GM18508 (cell line): ENCODE measurements around the gene CXCL12.

Experiments used
- ATAC-seq: cut with Tn5 transposase; IDR thresholded peaks from one replicate; pipeline ENCODE4 v1.9.1; 2021; ENCODE audit warnings: moderate number of reproducible peaks; ENCODE audit not compliant: insufficient read depth, unreplicated experiment

Gene CXCL12

DNA sequence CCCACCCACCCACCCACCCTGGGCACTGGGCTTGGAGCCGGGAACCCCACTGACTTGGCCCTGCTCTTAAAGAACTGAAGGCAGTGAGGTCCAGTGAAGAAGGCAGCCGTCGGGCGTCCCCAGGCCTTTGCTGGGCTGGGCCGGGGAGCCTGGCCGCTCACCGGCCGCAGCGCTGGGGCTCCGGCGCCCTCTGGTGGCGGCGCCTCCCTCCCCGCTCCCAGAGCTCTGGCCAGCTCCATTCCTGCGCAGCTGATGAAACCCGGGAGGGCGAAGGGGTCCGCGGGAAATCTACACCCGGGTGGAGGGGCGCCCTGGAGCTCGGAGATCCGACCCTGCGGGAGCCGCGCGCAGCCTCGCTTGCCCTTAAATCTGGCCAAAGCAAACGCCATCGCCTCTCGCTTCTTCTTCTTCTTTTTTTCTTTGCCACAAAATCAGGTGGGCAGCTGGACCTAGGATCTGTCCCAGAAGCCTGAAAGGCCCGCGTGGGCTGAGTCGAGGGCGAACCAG is 1.7 kb upstream of the CXCL12 start:
- ATAC-seq = no peak

DNA sequence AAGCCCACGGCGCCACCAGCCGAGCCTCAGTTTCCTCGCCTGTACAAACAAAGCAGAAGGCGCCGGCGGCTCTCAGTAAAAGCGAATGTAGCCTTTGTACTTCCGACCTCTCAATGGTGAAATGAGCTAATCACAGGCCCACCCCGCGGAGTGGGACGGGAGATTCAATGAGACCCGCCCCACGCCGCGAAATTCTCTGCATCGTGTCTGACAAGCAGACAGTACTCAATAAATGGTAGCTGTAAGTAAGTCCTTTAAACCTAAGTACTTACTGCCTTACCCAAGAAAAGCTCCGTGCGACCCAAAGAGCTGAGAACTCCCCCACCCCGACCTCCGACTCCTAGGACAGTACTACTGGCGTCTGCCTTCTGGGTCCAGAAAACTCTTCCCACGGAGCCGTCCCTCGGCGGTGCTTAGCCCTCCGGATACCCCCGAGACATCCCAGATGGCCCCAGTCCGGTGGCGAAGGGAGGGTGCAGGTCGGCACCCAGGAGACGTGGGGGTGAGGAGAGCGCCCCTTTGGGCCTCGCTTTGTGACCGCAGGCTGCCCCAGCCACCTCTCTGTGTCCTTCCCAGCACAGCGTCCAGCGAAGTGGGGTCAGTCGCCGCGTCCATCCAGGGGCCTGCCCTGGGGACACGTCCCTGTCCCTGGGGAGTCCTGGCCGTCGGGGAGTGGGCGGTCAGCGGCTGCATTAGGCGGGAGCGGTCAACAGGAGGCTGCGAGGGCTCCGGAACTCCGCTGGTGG is 972 bp upstream of the CXCL12 start:
- no peak for ATAC-seq

DNA sequence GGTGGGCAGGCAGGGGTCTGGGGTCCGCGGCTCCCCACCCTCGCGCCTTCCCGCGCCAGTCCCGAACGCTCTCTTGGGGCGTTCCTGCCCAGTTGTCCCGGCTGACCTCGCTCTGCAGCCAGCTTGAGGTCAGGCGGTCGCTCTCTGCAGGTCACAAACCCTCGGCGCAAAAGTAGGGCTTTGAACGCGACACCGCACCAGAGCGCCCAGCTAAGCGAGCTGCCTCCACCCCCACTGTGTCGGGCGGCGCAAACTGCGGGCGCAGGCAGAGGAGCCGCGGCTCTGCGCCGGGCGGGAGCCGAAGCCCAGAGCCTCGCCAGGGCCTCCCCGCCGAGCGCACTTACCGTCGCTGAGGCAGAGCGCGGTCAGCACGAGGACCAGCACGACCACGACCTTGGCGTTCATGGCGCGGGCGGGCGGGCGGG is 284 bp downstream of the CXCL12 start:
- no peak for ATAC-seq

DNA sequence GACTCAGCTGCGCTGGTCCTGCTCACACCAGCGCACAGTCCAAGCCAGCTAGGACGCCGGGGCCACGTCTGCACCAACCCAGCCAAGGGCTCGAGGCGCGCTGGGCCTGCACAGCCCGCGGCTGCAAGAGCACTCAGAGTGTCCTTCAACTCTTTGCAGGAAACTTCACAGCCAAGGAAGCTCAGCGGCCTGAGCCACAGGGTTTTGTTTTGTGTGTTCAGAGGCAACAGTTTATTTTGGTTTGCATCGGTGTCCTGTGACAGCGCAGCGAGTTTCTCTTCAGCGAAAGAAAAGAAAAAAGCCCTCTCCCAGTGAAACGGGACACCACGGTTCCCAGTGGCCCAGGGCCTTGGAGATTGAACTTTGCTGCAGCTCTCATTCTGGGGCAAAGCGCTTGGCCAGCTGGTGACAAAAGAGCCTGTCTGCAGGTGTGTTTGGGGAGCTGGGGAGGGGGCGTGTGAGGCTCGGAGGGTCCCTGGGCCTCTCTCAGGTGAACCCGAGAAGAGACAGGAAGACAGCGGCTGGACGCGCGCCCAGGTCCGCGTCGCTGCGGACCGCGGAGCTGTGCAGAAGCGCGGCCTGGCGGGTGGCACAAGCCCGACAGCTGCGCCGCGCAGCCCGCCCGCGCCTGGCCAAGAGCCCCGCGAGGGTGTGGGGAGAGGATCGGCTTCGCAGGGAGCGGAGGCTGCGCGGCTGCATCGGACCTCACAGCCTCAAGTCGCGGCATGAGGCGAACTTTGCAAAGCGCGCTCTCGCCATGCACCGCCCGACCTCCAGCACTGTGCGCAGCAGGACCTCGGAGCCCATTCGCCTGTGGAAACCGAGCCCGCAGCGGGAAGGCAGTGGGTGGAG is 922 bp downstream of the CXCL12 start:
- no peak for ATAC-seq

DNA sequence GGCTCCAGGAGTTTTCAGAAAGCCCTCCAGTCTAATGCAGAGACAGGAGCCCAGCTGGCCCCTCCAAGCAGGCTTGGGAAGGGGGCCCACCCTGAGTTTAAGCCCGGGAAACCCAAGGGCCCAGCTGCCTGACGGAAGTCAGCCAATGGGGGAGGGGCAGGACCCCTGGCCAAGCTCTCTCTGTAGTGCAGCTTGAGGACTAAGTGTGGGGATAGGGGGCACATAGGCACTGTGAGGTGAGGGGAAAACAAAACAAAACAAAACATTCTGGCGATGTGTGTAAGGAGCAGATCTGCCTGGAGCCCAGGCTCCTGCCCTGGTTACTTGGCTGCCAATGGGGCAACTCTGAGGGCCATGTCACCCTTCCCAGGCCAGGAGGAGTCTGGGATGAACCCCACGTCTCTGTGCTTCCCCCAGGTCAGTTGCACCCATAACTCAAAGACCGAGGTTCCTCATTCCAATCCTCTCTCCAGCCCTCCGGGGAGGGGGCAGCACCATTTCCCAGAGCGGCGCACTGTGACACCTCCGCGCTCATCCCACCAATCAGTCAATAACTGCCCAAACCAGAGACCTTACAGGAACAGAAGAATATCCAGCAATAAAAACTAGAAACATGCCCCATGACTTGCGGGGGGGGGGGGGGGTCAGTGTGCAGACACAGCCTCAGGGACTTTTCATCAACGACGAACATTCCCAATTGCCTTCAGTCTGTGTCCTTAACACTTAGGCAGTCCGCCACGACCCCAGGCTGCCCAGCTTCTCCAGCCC is 1.7 kb downstream of the CXCL12 start:
- ATAC-seq = no peak

DNA sequence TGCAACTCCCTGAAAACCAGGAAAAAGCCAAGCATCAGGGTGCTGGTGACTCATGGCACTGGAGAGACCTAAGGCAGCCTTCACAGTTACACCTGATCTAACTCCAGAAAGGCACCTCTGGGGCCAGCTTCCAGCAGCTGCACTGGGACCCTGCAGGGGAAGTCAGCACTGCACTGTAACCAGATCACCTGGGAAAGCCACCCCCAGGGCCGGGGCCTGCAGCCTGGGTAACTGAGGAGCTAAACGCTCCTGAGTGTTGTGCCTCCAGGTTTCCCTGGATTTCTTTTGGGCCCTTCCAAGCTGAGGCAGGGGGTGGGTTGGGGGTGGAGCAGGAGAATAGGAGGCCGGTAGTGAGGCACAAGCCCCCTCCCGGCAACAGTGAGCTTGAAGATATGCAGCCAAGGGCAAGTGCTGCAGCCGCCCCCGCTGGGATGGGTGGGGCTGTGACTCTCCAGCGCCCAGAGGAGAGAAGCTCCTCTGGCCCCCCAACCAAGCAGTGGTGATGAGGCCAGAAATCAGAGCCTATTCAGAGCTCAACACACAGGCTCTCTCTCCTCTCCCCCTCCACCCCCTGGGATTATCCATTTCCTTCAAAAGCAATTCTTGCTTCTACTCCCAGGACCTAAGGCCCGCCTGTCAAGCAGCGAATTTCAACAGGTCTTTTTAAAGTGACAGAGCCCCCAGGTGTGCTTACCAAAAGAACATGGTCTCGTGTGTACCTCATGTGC is 2.6 kb downstream of the CXCL12 start:
- ATAC-seq = no peak

DNA sequence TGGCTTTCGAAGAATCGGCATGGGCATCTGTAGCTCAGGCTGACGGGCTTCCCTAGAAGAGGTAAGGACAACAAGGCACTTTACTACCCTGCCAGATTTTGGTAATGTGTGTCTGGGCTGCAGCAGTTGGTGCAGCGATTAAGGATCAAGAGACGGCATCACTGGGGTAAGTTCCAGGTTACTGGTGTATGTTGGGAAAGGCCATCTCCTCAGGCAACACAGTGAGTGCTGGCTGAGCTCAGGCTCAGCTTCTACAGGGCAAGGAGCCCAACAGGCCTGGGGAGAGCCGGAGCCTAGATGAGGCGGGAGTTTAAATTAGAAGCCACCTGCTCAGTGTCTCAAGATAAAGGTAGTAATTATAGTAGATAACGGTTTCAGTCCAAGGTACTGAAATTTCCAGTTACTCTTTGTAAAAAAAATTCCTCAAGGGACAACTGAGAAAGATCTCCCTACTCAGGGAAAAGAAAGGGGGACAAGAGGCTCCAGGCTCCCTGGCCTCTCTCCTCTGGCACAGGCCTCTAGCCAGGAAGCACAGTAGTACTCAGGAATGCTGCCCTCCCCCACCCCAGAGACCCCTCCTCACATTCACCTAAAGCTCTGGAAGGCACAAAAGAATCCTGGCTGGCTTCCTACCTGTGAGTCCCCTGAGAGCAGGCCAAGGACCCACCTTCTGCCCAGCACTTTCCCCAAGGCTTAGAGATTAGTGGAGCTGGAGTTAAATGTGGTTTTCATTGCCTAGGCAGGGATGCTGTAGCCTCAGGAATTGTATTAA is 3.9 kb downstream of the CXCL12 start:
- no peak for ATAC-seq

DNA sequence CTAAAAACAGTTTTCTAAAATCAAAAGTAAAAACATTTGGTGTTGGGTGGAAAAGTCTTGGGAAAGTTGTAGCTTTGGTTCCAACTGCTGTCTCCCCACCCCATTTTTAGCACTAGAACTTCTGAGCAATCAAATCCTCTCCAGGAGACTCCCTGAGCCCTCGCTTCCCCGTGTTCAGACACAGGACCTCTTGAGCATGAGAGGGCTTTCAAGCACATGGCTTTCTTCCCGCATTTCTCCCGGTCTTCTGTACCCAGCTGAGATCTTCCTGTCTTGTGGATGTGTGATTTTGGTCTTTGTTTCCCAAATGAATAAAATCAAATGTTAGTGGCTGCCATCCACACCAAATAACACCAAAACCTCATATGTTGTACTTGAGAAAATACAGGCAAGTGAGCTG is 5.0 kb downstream of the CXCL12 start:
- ATAC-seq = no peak

DNA sequence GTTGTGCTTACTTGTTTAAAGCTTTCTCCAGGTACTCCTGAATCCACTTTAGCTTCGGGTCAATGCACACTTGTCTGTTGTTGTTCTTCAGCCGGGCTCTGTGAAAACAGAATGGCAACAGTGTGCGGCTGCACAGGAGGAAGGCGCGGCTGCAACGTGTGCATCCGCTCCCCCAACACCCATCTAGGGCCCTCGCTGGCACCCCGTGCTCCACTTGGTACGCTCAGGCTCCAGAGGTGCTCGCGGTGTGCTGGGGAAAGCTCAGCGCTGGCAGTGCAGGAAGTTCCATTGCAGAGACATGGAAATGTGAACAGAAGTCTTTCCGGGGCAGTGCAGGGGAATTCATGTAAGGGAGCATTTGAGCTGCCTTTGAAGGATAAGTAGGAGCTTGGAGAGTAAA is 6.3 kb downstream of the CXCL12 start:
- no peak for ATAC-seq

DNA sequence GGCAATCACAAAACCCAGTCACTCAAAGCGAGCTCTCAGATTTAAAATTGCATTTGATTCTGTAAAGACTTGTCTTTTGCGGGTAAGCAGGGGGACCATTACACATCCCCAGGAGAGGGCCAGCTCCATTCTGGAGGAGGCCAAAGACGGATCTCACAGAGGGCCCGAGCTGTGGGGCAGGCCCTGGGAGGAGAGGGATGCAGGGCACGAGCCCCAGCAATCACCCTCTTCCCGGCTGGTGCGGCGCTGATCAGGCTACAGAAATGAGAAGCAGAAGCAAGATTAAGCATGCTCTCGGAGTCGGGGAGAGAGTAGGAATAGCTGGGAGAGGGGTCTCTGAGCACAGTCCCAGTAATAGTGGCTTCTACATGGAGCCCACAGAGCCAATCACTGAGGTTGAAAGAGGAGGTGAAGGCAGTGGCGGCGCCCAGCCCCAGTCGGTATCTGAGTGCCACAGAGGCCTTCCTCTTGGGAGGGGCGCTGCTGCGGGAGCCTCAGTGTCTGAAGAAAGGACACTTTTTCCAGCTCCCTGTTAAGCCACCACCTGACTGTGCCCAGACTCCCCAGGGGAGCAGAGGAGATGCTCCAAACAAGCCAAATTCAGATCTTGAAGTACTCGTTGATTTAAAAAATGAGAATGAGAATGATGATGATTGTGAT is 7.1 kb downstream of the CXCL12 start:
- ATAC-seq = no peak

DNA sequence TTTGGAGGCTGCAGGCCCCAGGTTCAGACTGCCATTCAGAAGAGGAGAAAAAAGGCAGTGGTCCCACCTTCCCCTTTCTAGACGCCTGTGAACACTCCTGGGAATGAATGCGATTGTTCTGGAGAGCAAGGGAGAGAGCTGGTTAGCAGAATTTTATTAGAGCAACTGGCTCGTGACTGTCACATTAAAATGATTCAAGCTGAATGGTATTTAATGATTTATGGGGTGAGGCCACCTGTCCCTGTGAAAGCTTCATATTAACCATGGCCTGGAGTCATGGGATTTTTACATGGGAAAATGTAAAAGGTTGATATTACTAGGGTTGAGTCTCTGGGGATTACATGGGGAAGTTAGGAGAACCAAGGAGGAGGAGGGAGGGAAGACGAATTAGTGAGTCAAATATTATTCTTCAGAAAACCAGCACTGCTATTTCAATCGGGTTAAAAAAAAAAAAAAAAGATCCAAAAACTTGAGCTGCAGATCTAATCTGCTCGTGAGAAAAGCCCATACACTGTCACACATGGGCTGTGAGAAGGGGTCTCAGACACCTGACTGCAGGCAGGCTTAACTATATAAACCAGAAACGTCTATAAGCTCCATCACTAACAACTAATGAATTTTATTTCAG is 8.3 kb downstream of the CXCL12 start:
- no peak for ATAC-seq

DNA sequence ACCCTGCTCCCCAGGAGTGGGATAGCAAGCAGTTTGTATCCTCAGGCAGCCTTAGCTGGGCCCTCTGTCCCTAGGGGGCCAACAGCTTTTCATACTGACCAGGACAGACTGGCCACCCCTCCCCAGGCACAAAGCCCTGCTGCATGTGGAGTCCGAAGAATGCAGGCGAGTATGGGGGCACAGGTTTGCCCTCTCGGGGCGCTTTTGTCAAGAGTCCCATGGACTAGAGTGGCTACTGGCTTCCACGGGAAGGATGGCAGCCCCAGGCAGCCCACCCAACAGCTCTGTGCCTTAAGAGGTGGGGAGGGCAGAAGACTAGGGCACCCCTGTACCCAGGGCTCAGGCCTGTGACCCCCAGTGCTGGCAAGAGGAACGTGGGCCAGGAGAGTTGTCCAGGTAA is 10.7 kb downstream of the CXCL12 start:
- ATAC-seq = no peak

DNA sequence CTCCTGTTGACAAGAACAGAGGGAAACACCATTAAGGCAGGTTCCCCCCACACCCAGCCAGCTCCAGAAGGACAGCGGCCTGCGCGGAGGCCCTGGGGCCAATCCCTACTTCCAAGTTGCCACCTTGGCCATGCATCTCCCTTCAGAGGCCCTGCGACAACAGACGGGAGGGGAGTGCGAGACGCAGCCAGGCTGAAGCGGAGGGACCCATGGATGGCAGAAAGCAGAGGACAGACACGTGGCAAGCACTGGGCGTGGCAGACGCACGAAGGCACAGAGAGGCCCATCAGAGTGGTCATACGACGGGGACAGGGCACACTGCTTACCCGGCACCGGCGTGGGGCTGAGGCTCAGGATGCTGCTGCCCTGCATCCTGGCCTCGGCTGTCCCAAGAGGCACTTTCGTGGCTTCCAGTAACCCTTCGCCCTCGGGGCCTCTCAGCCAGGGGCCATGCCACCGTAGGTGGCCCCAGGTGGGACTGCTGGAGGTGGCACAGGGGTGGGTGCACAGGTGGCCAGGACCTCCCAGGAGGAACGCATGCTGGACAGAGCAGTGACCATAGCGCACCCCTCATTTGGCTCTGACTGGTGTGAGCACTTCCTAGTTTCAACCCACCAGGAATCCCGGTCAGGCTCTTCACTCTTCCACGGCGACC is 11.4 kb downstream of the CXCL12 start:
- no peak for ATAC-seq

DNA sequence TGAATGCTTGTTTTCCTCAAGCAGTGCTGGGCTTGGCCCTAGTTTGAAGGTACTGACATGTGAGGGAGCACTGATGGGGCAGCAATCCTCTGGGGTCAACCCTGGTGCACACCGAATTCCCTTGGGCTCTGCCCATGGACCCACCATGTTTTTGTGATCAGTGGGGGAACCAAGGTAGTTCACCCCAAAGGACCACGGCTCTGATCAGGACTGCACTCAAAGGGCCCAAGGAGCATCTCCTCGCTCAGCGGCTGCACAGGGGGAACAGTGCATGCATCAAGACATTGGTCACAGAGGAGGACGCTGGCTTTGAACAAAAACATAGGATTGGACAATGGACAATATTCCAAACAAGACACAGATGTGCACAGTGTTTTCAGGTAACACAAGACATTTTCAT is 12.7 kb downstream of the CXCL12 start:
- no peak for ATAC-seq

DNA sequence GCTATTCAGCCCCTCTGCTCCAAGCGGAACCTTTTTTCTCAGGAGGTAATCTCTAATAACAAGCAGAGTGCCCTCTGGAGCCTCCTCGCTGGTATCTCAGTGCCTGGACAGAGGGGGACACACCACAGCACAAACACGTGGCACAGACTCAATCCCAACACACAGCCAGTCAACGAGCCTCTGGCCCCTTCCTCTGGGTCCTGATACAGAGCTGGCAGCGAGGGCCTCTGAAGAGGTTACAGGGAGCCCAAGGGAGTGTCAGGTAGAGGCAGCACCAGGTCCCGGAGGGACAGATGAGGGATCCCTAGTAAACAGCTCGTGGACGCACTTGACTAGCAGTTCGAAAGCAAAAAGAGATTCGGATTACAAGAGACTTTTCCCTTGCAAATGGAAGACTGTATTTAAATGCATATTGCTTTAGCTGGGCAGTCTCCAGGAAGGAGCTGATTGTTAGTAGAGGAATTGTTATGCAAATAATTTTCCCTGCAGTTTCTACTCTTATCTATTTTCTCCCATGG is 14.1 kb downstream of the CXCL12 start:
- no peak for ATAC-seq

DNA sequence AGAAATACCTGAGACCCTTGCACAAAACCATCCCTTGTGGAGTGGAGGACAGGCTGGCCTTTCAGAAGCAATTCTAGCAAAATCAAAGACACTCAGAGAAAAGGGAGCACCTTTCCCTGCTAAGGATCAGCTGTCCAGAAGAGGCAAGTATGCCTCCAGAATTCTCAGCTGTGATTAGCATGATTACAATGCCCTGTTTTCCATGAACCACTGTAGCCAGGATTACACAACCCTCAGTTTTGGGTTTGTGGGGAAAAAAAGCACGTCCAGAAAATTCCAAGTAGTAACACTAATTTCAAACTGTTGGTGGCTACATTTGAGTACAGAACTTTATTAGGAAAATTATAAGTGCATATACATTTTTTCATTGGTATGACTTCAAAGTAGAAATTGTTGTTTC is 15.0 kb downstream of the CXCL12 start:
- no peak for ATAC-seq

DNA sequence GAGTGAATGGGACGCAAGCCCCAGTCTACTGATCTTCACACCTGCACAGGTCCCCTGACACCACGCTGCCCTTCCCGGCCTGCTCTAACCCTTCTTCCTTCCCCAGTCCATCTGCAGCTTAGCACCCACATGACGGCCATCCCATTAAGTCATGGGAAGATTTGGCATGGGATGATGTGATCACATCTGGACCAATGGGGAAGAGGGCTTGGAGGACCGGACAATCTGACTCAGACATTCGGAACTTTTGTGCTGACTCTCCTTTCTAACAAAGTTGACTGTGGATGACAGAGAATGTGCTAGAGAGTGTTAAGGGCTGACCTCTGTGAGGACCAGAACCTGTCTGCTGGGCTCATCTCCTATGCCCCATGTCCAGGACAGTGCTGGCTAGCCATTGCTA is 15.6 kb downstream of the CXCL12 start:
- no peak for ATAC-seq

DNA sequence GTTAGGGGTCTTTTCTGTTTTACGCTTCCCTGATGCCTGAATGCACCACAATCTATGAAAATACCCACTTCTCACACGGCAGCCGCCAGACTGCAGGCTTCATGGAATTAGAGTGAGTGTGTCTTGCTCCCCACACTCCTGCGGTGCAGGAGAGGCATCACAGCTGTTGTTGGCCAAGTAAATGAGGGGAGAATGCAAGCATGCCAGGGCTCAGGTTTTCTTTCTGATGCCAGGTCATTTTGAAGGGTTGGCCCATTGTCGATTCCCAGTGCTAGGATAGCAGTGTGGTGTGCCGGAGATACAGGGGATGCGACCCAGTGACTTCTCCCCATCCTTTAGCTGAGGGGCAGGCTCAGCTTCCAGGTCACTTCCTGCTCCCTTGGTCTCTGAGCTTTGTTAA is 16.3 kb downstream of the CXCL12 start:
- ATAC-seq = no peak
